CD4-positive, alpha-beta T cell treated with Interleukin-15 for 4 hours (primary cell): ENCODE data around the gene SLC9A3.
"Not testable (repeated sequence)": the region's sequence is repeated elsewhere in the genome, so short reads cannot be mapped to it uniquely, and the experiment has no call there.

ENCODE experiments used
- DNase-seq: peaks from one replicate; pipeline ENCODE4 v3.0.0-alpha.2; 2020; ENCODE audit warnings: low spot score

SLC9A3 gene

DNA sequence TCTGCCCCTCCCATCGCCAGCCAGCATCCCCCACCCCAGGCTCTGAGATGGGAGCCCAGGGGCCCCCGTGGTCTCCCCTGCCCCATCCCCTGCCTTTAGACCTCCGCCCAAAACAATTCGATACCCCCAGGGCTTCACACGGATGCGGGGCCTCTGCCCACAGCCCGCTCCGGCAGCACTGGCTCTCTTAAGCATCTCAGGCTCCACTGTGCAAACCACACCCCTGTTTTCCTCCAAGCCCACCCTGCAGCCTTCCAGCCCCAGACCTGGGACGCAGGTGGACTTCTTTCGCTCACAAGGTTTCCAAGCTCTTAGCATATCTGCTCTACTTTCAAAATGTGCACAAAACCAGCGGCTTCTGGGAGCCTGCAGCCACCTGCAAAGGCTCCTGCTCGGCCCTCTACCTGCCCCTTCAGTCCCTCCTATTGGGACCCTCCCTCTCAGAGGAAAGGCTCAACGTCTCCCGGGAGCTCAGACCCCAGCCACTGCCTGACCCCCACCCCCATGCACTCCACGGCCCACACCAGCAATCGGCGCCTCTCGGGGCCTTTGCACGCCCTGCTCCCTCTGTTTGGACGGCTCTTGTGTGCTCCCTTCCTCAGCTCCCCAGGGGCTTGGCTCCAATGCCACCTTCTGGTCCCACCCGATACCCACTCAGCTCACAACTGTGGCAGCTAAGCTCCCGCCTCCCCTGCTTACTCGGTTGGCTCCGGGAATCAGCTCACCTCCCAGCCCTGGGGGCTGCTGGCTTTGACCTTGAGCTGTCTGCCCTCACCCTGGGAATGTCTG, 918 bp upstream of the SLC9A3 start:
- no peak for DNase-seq

GRCh38 chr5:523441-524222, 617 bp downstream of the SLC9A3 start:
- no peak for DNase-seq

GRCh38 chr5:522899-523440, 1.3 kb downstream of the SLC9A3 start:
- no peak for DNase-seq

DNA sequence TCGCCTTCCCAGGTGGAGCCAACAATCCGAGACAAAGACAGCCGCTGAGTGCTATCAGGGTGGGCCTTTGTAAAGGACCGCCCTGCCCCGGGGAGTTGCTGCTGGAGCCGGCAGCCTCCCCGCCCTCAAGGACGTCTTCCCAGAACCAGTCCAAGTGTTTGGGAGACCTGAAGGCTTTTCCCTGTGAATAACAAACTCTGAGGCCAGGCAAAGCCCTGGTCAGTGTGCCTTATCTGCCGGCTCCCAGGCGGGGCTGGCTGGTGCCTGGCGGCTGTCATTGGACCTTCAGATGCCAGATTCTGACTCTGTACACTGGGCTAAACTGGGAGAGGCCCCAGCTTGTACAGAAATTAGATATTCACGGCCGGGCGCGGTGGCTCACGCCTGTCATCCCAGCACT, 2.1 kb downstream of the SLC9A3 start:
- DNase-seq, result no peak

DNA sequence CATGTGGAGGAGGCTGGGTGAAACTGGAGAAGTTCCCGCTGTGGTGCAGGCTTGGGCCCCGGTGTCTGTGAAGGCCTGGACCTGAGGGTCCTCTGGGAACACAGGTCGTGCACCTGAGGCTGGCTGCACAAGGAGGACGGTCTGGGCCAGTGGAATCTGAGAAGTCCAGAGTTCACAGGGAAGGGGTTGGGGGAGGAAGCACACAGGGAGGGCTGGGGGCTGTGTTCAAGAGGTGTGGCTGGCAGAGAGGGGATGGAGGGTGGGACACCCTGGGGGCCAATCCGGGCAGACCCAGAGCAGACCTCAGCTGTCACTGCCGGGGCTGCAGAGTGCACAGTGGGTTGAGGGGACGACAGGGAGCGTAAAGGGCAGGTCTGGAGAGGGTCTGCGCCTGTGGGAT, 2.6 kb downstream of the SLC9A3 start:
- DNase-seq, result no peak

GRCh38 chr5:520850-521226, 3.4 kb downstream of the SLC9A3 start:
- no peak for DNase-seq

DNA sequence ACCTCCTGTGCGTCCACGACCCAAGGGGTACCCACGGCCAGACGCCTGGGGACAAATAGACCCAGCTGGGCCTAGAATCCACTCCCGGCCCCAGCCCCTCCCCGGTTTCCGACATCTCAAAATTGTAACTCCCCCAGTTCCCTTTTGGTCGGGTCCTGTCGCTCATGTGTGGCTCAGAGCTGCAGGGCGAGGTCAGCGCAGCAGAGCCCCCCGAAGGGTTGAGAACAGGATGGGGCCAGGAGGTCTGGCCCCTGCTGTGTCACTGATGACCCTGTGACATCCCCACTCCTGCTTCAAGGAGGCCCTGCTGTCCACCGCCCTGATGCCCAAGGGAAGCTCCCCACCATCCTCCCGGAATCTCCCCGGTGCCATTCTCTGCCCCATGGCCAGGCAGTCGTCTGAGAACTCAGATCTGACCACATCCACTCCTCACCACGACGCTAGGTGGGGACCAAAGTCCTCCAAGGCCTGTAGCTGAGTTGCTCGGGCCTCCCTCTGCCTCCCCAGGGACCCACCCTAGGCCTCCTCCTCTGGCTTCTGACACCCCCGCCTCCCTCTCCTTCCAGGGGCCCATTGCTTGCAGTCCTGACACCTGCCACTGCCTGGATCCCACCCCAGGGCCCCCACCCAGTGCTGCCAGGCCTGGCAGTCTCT, 3.9 kb downstream of the SLC9A3 start:
- no peak for DNase-seq

- DNase-seq, result no peak
These were observed 5.5 kb downstream of the SLC9A3 start for GRCh38 chr5:518721-519120.

DNA sequence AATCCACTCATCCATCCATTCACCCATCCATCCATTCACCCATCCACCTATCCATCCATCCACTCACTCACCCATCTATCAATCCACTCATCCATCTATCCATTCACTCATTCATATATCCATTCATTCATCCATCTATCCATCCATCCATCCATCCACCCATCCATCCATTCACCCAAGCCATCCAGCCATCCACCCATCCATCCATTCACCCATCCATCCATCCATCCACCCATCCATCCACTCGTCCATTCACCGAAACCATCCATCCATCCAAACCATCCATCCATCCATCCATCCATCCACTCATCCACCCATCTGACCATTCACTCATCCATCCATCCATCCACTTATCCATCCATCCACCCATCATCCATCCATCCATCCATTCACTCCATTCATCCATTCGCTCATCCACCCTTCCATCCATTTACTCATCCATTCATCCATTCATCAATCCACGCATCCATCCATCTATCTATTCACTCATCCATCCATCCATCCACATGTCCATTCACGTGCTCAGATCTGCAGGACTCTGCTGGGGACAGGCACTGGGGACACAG, 6.6 kb downstream of the SLC9A3 start:
- no peak for DNase-seq

DNA sequence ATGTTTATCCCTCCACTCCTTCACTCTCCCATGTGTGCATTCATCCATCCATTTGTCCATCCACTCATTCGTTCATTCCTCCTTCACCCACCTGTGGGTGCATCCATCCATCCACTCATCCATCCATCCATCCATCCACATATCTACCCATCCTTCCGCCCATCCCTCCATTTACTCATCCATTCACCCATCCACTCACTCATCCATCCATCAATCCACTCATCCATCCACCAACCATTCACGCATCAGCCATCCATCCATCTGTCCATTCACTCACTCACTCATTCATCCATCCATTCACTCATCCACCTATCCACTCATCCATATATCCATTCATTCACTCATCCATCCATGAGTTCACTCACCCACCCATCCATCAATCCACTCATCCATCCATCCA, 7.3 kb downstream of the SLC9A3 start:
- no peak for DNase-seq

DNA sequence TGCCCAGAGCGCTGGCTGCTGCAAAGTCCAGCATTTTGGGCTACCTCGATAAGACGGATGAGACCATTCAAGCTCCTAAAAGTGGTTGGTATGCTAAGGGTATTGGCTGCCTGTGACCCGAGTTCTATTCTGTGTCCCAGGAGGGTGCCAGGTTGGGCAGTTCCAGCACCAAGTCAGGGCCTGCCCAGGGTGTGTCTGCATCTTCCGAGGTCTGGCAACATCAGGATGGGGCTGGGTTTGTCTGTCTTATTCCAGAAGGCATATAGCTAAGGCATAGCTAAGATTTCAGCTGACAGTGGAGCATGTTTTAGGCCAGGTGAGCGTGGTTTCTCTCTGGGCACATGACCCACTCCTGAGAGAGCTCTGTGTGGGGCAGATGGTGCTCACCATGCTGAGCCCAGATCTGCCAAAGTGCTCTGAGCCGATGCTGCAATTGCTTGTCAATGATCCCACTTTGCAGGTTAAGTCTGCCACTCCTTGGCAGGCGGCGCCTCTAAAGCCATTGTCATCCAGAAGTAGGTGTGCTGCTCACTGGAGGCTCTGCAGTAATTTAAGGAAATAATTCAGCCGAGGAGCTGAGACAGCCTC, 7.8 kb downstream of the SLC9A3 start:
- DNase-seq, result no peak

- DNase-seq, result no peak
These were observed 8.9 kb downstream of the SLC9A3 start for GRCh38 chr5:515273-515836.

DNA sequence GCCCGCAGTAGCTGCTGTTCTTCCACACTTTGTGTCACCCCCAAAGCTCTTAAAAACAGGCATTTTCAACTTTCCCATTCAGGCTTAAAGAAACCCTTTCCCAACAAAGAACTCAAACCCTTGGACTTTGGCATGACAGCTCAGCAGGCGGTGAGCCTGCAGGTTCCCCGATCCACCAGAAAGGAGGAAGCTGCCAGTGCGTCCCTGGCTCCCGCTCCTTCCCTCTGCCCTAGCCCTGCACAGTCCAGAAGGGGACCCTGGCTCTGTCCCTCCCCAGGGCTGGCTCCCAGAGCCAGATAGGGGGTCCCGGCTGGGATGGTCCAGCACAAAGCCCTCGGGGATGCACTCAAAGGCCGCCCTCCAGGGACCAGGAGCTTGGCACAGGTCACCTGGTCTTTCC, 9.6 kb downstream of the SLC9A3 start:
- no peak for DNase-seq

DNA sequence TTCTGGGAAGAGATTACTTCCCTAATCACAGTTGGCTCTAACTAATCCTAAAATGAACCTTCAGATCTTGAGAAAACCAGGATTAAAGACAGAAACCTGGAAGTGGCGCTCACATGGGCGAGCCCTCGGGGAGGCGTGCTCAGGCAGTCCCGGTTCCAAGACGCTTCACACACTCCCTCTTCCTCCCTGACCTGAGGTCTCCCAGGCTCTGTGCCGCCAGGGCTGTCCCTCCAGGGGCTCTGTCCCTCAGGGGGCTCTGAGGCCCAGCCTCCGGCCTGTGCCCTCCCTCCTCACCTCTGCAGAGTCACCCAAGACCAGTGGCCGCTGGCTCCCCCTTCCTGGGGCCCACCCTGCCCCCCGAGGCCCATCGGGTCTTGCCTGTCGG, 10.2 kb downstream of the SLC9A3 start:
- DNase-seq, result no peak

DNA sequence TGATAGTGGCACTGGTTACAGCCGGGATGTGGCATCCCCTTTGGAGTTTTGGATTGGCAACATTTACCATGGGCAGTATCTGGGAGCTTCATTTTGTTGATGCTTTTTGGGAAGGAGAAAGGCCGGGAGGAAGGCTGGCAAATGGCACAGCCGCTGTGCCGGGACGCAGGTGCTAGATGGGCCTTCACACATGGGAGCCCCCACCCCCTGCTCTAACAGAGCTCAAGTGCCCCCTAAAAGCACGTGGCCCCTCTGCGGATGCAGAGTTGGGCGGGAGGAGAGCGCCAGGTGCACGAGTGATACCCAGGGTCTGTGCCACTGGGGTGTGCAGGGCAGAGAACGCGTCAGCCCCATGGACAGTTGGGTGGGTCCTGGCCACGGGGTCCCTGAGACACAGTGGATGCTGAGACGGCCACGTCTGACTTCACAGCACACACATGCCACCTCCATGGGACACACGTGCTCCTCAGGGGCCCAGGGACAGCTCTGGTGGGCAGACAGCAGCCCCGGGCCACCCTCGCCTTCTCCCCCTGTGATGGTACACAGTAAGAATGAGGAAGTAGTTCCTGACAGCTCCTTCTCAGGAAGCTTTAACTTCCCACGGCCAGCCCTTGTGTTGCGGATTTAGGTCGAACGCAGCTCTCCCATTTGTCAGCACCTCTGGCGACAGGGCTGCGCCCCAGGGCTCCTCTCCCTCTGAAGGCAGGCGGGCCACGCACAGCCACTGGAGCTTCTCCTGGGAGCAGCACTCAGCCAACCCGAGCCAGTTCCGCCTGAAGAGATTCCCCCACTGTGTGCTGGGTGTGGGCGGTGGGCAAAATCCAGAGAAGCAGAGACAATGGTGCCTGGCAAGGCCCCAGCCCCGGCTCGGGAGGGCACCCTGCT, 10.8 kb downstream of the SLC9A3 start:
- no peak for DNase-seq

GRCh38 chr5:511476-511875, 12.8 kb downstream of the SLC9A3 start:
- DNase-seq, result no peak

- DNase-seq, result no peak
These were observed 13.7 kb downstream of the SLC9A3 start for GRCh38 chr5:510521-510920.

DNA sequence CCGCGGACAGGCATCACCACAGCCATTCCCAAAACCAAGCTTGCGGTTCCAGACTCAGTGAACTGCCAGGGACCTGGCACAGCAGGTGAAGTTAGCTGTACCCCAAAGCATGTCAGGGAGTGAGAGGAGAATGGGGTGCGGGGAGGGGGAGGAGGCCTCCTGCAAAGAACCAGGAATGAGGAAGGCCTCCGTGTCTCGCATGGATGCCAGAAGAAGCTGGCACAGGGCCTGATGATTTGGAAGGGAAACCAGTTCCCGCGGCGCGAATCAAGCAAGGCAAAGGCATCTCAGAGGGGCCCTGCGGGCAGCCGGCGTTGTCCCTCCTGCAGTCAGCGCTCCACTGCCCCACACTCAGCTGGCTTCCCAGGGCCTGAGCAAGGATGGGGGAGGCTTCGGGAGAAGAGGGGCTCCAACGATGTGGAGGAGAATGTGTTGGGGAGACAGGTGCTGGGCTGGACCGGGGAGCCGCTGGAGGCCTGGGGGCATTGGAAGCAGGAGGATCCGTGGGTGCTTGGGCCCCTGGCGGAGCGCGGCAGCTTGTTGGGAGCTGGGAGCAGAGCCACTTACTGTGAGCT, 14.6 kb downstream of the SLC9A3 start:
- no peak for DNase-seq

GRCh38 chr5:507986-508575, 16.2 kb downstream of the SLC9A3 start:
- DNase-seq, result not testable (repeated sequence)

DNA sequence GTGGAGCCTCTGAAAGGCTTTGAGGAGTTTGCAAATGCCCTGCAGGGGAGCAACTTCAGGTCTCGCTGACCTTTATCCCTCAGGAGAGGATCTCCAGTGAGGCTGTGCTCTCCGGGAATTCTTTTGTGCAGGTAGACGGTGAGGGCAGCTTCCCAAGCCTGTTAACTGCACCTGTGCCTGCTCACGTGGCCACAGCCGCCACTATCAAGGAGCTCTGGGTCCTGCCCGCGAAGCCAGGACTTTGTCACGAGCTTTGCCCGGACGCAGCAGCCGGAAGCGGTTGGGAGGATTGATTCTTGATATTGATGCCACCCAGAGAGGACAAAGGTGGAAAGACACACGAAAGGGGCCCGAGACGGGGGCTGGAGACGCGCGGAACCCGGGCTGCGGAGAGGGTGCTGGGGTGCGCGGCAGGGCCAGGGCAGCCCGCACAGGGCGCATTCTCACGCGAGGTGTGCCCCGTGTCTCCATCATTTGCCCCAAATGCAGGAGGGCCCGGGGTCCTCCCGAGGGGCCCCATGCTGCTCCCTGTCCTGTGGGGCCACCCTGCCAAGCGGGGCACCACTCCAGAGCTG, 18.2 kb downstream of the SLC9A3 start:
- DNase-seq, result no peak
